ENCODE results near the gene IER5L. TPM values are rescaled to one million over a fixed set of nuclear protein-coding genes. Genes with fewer than 3 reads are reported as not detected.

The IER5L gene
- polyA plus RNA-seq, 1 of the 3 experiments (the other 2 are of a cell fraction) = 16.2 TPM

- no peaks in the 10 kb centered on the region for H3K79me2 ChIP-seq (ENCODE audit: insufficient read depth)
- H3F3A ChIP-seq (replicated peaks; ENCODE audit: insufficient read depth) = peaks cover 3% of the 10 kb centered on the region
- H3K4me2 ChIP-seq = peak overlapping the region; percentile 77; the same call in 1 of the 2 replicates
- no peaks in the 10 kb centered on the region for H3K36me3 ChIP-seq (replicated peaks in 1 of 2; ENCODE audit: control insufficient read depth in 1 of 2, insufficient read depth in 2 of 2, low read length in 1 of 2)
- H3K4me1 ChIP-seq (ENCODE audit: control insufficient read depth in 1 of 2, insufficient read depth in 2 of 2, low read depth in 1 of 2, low read length in 1 of 2) = peaks cover 0 to 16% of the 10 kb centered on the region in 2 experiments; a peak in 1 of 4 replicates
- H3K4me3 ChIP-seq (ENCODE audit: low read depth in 2 of 2, low read length in 1 of 2) = peak overlapping the region; percentile 61 to 71
- peak; percentile 95 for DNase-seq
- CTCF ChIA-PET = interaction anchor here (0.5 kb wide), 1 partner anchor 123 kb away, joined by 3 read pairs; no protein-coding TSS in a partner anchor
- no peaks in the 10 kb centered on the region for H3K9me2 ChIP-seq
- 29% methylated on average over 16 of the region's 57 CpGs for WGBS (ENCODE audit: low lambda C conversion rate)
- H3K27ac ChIP-seq (ENCODE audit: low read depth in 2 of 2, low read length in 1 of 2) = peak overlapping the region; percentile 45 to 78; a peak in 3 of 4 replicates
- POLR2A ChIA-PET = interaction anchor here (0.7 to 1.4 kb wide), 2 partner anchors 25 to 28 kb away, joined by 5 to 6 read pairs; partner anchors contain the start of gene IER5L
- H3K9me3 ChIP-seq = no peaks in the 10 kb centered on the region
- peak overlapping the region; percentile 77 for H2AFZ ChIP-seq (ENCODE audit: low read depth)
- peak overlapping the region; percentile 85 for H3K9ac ChIP-seq
- H4K20me1 ChIP-seq (ENCODE audit: insufficient read depth) = no peaks in the 10 kb centered on the region
- H3K27me3 ChIP-seq (ENCODE audit: insufficient read depth) = no peaks in the 10 kb centered on the region
- TF ChIP-seq GABPA (IDR thresholded peaks at IDR 0.05; ENCODE audit: low read depth) (peak; percentile 26; the same call in 1 of the 2 replicates), SIN3A (IDR thresholded peaks at IDR 0.05; ENCODE audit: borderline replicate concordance, low read depth, low read length) (0 out of 2 replicates have a peak, but pooled peaks have one; percentile 35), RCOR1 (IDR thresholded peaks at IDR 0.05; ENCODE audit: low read length) (no peak), MEF2A (IDR thresholded peaks at IDR 0.05; ENCODE audit: borderline replicate concordance, low read depth) (0 out of 2 replicates have a peak, but pooled peaks have one; percentile 34), IRF3 (IDR thresholded peaks at IDR 0.05; ENCODE audit: low read depth, low read length) (no peak), YY1 (IDR thresholded peaks at IDR 0.05; ENCODE audit: low read depth) (peak; percentile 93), PBX3 (IDR thresholded peaks at IDR 0.05) (no peak), REST (IDR thresholded peaks at IDR 0.05; ENCODE audit: low read depth, low read length) (no peak), POLR2AphosphoS5 (IDR thresholded peaks at IDR 0.05; ENCODE audit: low read depth, low read length) (no peak), CHD2 (IDR thresholded peaks at IDR 0.05; ENCODE audit: low read length, partially characterized antibody) (peak; percentile 70)
Observed at GRCh38 chr9:129202613-129203555, 24.8 kb upstream of the IER5L start.

Data from SK-N-SH (cell line).